SK-N-SH treated with all-trans-retinoic acid at 6 μM for 48 hours (cell line): ENCODE measurements around the gene REC114.
"Not testable (repeated sequence)": the region's sequence is repeated elsewhere in the genome, so short reads cannot be mapped to it uniquely, and the experiment has no call there.

ENCODE experiments used
- ATAC-seq: fragments of 200-7000 bp; cut with Tn5 transposase; 3 replicates; pipeline ENCODE4 v1.9.1; 2020; ENCODE audit warnings: mild to moderate bottlenecking, moderate library complexity
- ARNTL ChIP-seq: fragments of 450-650 bp; formaldehyde crosslinking; IDR thresholded peaks from 2 replicates; pipeline ENCODE4 v1.5.0; 2020; ENCODE audit warnings: low read depth, mild to moderate bottlenecking, moderate library complexity, borderline replicate concordance
- BACH2 ChIP-seq: fragments of 250-450 bp; sonication (Bioruptor Pico); IDR thresholded peaks from 2 replicates; pipeline ENCODE4 v1.9.0; 2021; ENCODE audit warnings: mild to moderate bottlenecking, borderline replicate concordance
- CREB5 ChIP-seq: fragments of 250-450 bp; sonication (Bioruptor Pico); IDR thresholded peaks from 2 replicates; pipeline ENCODE4 v1.5.1; 2020; ENCODE audit warnings: low read depth, mild to moderate bottlenecking, moderate library complexity
- CSDC2 ChIP-seq: fragments of 250-450 bp; sonication (Bioruptor Pico); IDR thresholded peaks from 2 replicates; pipeline ENCODE4 v1.5.0; 2020; ENCODE audit warnings: mild to moderate bottlenecking, moderate library complexity
- ESRRG ChIP-seq: fragments of 250-450 bp; sonication (Bioruptor Pico); IDR thresholded peaks from 2 replicates; pipeline ENCODE4 v1.6.1; 2021; ENCODE audit warnings: mild to moderate bottlenecking
- GLIS3 ChIP-seq: fragments of 250-450 bp; sonication (Bioruptor Pico); IDR thresholded peaks from 2 replicates; pipeline ENCODE4 v1.5.0; 2020; ENCODE audit warnings: mild to moderate bottlenecking, moderate library complexity
- ISL1 ChIP-seq: fragments of 250-450 bp; sonication (Bioruptor Pico); IDR thresholded peaks from 2 replicates; pipeline ENCODE4 v2.1.2; 2022; ENCODE audit warnings: mild to moderate bottlenecking, moderate library complexity
- OSR1 ChIP-seq: fragments of 250-450 bp; sonication (Bioruptor Pico); IDR thresholded peaks from 2 replicates; pipeline ENCODE4 v1.8.0; 2022; ENCODE audit warnings: moderate library complexity, mild to moderate bottlenecking, inconsistent platforms
- POU6F1 ChIP-seq: fragments of 250-450 bp; sonication (Bioruptor Pico); IDR thresholded peaks from 2 replicates; pipeline ENCODE4 v1.8.0; 2021; ENCODE audit warnings: low read depth, mild to moderate bottlenecking, moderate library complexity, borderline replicate concordance
- PPARA ChIP-seq: fragments of 250-450 bp; sonication (Bioruptor Pico); IDR thresholded peaks from 2 replicates; pipeline ENCODE4 v1.5.0; 2020; ENCODE audit warnings: mild to moderate bottlenecking, borderline replicate concordance
- RARB ChIP-seq: fragments of 250-450 bp; sonication (Bioruptor Pico); IDR thresholded peaks from 2 replicates; pipeline ENCODE4 v1.8.0; 2021; ENCODE audit warnings: mild to moderate bottlenecking, moderate library complexity
- SNAI2 ChIP-seq: fragments of 250-450 bp; sonication (Bioruptor Pico); IDR thresholded peaks from 2 replicates; pipeline ENCODE4 v1.5.0; 2020; ENCODE audit warnings: mild to moderate bottlenecking, moderate library complexity
- TCF4 ChIP-seq: fragments of 250-450 bp; sonication (Bioruptor Pico); IDR thresholded peaks from 2 replicates; pipeline ENCODE4 v1.8.0; 2021; ENCODE audit warnings: mild to moderate bottlenecking, moderate library complexity, borderline replicate concordance
- TOX ChIP-seq: fragments of 250-450 bp; sonication (Bioruptor Pico); IDR thresholded peaks from 2 replicates; pipeline ENCODE4 v1.8.0; 2021; ENCODE audit warnings: mild to moderate bottlenecking, moderate library complexity, borderline replicate concordance
- TSHZ2 ChIP-seq: fragments of 250-450 bp; sonication (Bioruptor Pico); IDR thresholded peaks from 2 replicates; pipeline ENCODE4 v1.5.0; 2020; ENCODE audit warnings: mild to moderate bottlenecking, moderate library complexity
- ZC3H10 ChIP-seq: fragments of 250-450 bp; sonication (Bioruptor Pico); IDR thresholded peaks from 2 replicates; pipeline ENCODE4 v1.5.1; 2021; ENCODE audit warnings: mild to moderate bottlenecking, moderate library complexity
- ZFP3 ChIP-seq: fragments of 250-450 bp; sonication (Bioruptor Pico); IDR thresholded peaks from 2 replicates; pipeline ENCODE4 v1.5.0; 2020; ENCODE audit warnings: mild to moderate bottlenecking, moderate library complexity
- ZFP30 ChIP-seq: fragments of 450-650 bp; formaldehyde crosslinking; IDR thresholded peaks from 2 replicates; pipeline ENCODE4 v1.5.0; 2022; ENCODE audit warnings: mild to moderate bottlenecking, moderate library complexity
- ZNF565 ChIP-seq: fragments of 450-650 bp; formaldehyde crosslinking; conservative IDR thresholded peaks from 2 replicates; pipeline ENCODE4 v1.5.0; 2020; ENCODE audit warnings: low read depth, mild to moderate bottlenecking, moderate library complexity
- ZNF70 ChIP-seq: fragments of 450-650 bp; formaldehyde crosslinking; IDR thresholded peaks from 2 replicates; pipeline ENCODE4 v1.5.0; 2020; ENCODE audit warnings: mild to moderate bottlenecking, moderate library complexity
- ZNF8 ChIP-seq: fragments of 450-650 bp; formaldehyde crosslinking; IDR thresholded peaks from 2 replicates; pipeline ENCODE4 v1.5.0; 2020; ENCODE audit warnings: mild to moderate bottlenecking, moderate library complexity
- TF ChIP-seq, protein P1 (sequence below): fragments of 250-450 bp; sonication (Bioruptor Pico); IDR thresholded peaks from 2 replicates; pipeline ENCODE4 v1.5.1; 2021; ENCODE audit warnings: mild to moderate bottlenecking, moderate library complexity

The REC114 gene

GRCh38 chr15:73395671-73396070, 47.3 kb upstream of the REC114 start:
- TF ChIP-seq, protein P1, sequence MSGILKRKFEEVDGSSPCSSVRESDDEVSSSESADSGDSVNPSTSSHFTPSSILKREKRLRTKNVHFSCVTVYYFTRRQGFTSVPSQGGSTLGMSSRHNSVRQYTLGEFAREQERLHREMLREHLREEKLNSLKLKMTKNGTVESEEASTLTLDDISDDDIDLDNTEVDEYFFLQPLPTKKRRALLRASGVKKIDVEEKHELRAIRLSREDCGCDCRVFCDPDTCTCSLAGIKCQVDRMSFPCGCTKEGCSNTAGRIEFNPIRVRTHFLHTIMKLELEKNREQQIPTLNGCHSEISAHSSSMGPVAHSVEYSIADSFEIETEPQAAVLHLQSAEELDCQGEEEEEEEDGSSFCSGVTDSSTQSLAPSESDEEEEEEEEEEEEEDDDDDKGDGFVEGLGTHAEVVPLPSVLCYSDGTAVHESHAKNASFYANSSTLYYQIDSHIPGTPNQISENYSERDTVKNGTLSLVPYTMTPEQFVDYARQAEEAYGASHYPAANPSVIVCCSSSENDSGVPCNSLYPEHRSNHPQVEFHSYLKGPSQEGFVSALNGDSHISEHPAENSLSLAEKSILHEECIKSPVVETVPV (CRISPR knock-in tag), result no peak
- TF ChIP-seq GLIS3 (CRISPR knock-in tag), result no peak
- no peak for TF ChIP-seq TSHZ2 (CRISPR knock-in tag)
- no peak for TF ChIP-seq PPARA (CRISPR knock-in tag)
- TF ChIP-seq ISL1 (CRISPR knock-in tag), result no peak
- no peak for TF ChIP-seq TOX (CRISPR knock-in tag)
- TF ChIP-seq ZC3H10 (CRISPR knock-in tag), result no peak
- no peak for TF ChIP-seq RARB
- TF ChIP-seq ZFP30 (CRISPR knock-in tag), result no peak
- no peak for TF ChIP-seq CSDC2 (CRISPR knock-in tag)
- no peak for TF ChIP-seq TCF4 (CRISPR knock-in tag)
- no peak for TF ChIP-seq CREB5 (CRISPR knock-in tag)
- no peak for TF ChIP-seq ZNF70 (CRISPR knock-in tag)
- TF ChIP-seq OSR1, result no peak
- TF ChIP-seq ZNF565, result no peak
- no peak for TF ChIP-seq BACH2 (CRISPR knock-in tag)
- no peak for ATAC-seq

DNA sequence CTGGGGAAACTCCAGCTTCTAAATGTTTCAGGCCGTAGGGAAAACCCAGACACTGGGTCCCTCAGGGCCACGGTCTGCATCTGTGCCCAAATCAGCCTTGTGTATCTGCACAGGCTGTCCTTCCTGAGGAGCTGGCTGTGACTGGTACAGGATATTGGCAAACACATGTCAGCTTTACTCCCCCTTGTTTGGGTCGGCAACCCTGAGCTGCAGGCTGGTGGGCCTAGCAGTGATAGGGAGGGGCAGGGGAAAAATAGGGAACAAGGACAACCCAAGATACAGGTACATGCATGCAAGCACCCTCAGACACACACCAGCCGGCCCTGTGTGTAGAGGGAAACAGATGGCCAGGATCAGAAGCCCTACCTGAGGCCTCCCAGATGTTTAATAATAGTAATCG, 45.5 kb upstream of the REC114 start:
- ATAC-seq, result no peak
- TF ChIP-seq RARB, result no peak
- TF ChIP-seq ZFP3 (CRISPR knock-in tag), result no peak
- TF ChIP-seq OSR1, result no peak
- no peak for TF ChIP-seq GLIS3 (CRISPR knock-in tag)

- no peak for ATAC-seq
- TF ChIP-seq CSDC2 (CRISPR knock-in tag), result no peak
- TF ChIP-seq SNAI2 (CRISPR knock-in tag), result no peak
- TF ChIP-seq OSR1, result no peak
- no peak for TF ChIP-seq ZNF70 (CRISPR knock-in tag)
- TF ChIP-seq ARNTL (CRISPR knock-in tag), result no peak
- no peak for TF ChIP-seq ISL1 (CRISPR knock-in tag)
- TF ChIP-seq GLIS3 (CRISPR knock-in tag), result no peak
- no peak for TF ChIP-seq ESRRG (CRISPR knock-in tag)
Measured at GRCh38 chr15:73398861-73399260, 44.1 kb upstream of the REC114 start.

DNA sequence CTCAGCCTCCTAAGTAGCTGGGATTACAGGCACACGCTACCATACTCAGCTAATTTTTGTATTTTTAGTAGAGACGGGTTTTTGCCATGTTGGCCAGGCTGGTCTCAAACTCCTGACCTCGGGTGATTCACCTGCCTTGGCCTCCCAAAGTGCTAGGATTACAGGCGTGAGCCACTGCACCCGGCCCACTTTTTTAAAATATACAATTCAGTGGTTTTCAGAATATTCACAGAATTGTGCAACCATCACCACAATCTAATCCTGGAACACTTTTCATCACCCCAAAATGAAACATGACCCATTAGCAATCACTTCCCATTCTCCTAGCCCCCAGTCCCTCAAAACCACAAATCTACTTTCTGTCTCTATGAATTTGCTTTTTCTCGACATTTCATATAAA, 42.7 kb upstream of the REC114 start:
- ATAC-seq, result not testable (repeated sequence)

GRCh38 chr15:73403171-73403570, 39.8 kb upstream of the REC114 start:
- no peak for TF ChIP-seq ZFP30 (CRISPR knock-in tag)
- peak; percentile 38; the same call in 1 of the 2 replicates for TF ChIP-seq ISL1 (CRISPR knock-in tag)
- TF ChIP-seq, all 23 proteins: peak for 1
- no peak for ATAC-seq

- no peak for ATAC-seq
- TF ChIP-seq TOX (CRISPR knock-in tag) (no peak), ARNTL (CRISPR knock-in tag) (no peak), OSR1 (no peak), ISL1 (CRISPR knock-in tag) (no peak), BACH2 (CRISPR knock-in tag) (no peak), ESRRG (CRISPR knock-in tag) (no peak), RARB (no peak), POU6F1 (CRISPR knock-in tag) (no peak), ZC3H10 (CRISPR knock-in tag) (no peak), ZNF565 (no peak), SNAI2 (CRISPR knock-in tag) (no peak), TCF4 (CRISPR knock-in tag) (no peak), ZFP3 (CRISPR knock-in tag) (no peak), ZNF70 (CRISPR knock-in tag) (no peak), CSDC2 (CRISPR knock-in tag) (no peak), CREB5 (CRISPR knock-in tag) (no peak), PPARA (CRISPR knock-in tag) (no peak), ZFP30 (CRISPR knock-in tag) (no peak), ZNF8 (CRISPR knock-in tag) (no peak)
Measured at GRCh38 chr15:73414876-73415275, 28.1 kb upstream of the REC114 start.
